SK-MEL-5 (cell line): ENCODE data around the gene IQUB. TPM values are rescaled to one million over a fixed set of nuclear protein-coding genes. Genes with fewer than 3 reads are reported as not detected.
"Not testable (repeated sequence)": the region's sequence is repeated elsewhere in the genome, so short reads cannot be mapped to it uniquely, and the experiment has no call there.

Source experiments
- DNase-seq: peaks from one replicate; pipeline ENCODE4 v3.0.0-alpha.2; 2016; ENCODE audit warnings: low read depth, low spot score
- in situ Hi-C: cut with HindIII; loops from 2 replicates; pipeline ENCODE4 v1.10.0; 2016; ENCODE audit warnings: low sequenced_read_pairs, high pct_unique_total_duplicates, low pct_unique_long_range_greater_than_20kb
- total RNA-seq: library from RNA; depleted of rRNA; stranded (reverse); fragments of >200 nt; shearing (Covaris generic); gene quantifications from 2 replicates; pipeline ENCODE4 v1.2.3, GENCODE V29; 2014

Gene IQUB
- total RNA-seq, 1 experiment from 2014 or later, result 0.18 TPM

DNA sequence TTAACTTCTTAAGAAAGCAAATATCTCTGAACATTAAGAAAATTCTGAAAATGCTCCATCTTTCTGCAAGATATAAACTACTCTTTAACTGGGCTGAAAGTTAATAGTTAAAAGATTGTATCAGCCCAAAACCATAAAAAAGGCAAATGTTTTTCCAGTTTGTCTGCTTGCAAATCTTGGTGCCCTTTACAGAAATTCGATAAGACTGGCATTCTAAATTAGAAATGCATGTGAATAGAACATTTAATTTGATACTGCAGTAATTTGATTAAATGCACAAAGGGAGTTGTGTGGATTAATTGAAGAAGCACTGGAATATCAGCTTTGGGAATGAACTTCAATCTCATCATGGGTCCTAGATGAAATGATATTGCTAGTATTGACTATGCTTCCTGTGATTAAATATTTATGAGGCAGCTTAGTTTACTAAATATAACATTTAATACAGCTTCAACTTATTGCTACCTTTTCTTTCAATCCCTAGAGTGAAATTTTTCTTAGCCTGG is 78.4 kb downstream of the IQUB start:
- in situ Hi-C loops, result no loop called here
- no peak for DNase-seq

DNA sequence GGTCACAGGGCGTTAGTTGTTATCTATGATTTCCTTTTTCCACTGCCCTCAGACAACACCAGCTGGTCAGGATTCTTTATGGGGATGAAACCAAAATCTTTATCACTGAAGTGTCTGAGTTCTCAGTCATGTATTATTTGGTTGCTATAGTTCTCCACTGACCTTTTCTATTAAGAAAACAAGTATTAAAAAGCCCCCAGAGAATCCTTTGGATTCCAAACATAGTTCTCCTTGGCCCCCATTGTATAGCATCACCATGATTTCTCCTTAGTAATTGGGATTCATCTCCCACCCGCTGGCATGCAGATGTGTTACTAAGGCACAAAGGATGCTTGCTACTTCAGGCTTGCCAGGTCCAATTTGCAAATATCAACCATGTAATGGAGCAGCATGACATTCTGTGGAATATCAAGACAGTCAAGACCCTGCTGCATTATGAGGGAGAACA is 94.3 kb downstream of the IQUB start:
- in situ Hi-C loops, result no loop called here
- no peak for DNase-seq

- DNase-seq, result no peak
- in situ Hi-C loops, result no loop called here
These were observed 95.2 kb downstream of the IQUB start for GRCh38 chr7:123439191-123439590.

DNA sequence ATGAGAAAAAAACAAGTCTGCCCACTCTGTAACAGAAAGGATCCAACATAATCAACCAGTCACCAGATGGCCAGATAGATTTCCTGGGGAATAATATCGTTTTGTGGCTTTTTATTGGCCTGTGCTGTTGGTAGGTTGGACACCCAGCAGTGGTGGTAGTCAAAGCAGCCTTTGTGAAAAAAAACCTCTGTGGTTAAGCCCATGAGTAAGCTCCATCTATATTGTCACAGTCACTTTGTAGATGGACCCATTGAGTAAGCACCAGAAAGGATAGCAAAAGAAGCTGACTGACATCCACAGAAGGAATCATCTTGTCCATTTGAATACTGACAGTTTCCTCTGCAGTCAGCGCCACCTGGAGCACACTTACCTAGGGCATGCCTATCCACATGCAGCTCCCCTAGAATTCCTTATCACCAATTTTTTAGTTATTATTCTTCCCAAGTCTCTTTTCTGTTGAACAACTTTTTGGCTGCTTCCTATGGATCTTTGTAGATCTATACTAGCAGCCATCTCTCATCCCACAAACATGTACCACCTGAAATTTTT is 96.9 kb downstream of the IQUB start:
- DNase-seq, result peak; percentile 71

GRCh38 chr7:123435080-123435700 is 99.2 kb downstream of the IQUB start:
- DNase-seq, result no peak
- in situ Hi-C loops, result no loop called here

More for the DNA sequence above, 96.9 kb downstream of the IQUB start:
- in situ Hi-C loops, result no loop called here

DNA sequence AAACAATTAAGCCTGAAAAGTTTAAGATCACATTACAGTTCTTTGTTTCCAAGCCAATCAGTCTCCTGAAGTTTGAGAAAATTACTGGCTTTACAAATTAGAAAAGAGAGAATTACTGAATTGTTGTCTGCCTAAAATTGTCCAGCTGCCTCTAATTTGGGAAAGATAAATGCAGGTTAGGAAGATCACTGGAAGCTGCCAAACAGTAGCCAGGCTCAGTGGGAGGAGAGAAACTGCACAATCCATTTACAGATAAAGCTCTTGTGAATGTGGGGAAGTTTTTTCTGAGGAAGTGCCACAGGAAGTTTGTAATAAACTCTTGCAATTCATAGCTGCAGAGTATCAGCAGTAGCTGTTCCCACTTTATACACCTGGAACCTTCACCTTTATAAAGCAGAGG is 100.7 kb downstream of the IQUB start:
- in situ Hi-C loops, result no loop called here
- DNase-seq, result no peak

- DNase-seq, result no peak
- in situ Hi-C loops, result no loop called here
These were observed 101.8 kb downstream of the IQUB start for GRCh38 chr7:123432601-123433000.

GRCh38 chr7:123431075-123431614 is 103.2 kb downstream of the IQUB start:
- in situ Hi-C loops, result no loop called here
- no peak for DNase-seq

DNA sequence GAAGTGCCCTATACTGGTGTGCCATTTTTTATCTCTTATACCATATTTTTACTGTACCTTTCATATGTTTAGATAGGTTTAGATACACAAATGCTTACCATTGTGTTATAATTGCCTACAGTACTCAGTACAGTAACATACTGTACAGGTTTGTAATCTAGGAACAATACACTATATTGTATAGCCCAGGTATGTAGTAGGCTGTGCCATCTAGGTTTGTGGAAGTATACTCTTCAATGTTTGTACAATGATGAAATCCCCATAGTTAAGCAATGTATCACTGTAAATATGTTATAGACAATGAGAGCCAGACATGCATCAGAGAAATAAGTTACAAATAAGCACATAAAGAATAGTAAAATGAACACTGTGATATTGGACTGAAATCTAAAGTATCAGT is 109.1 kb downstream of the IQUB start:
- DNase-seq, result no peak
- in situ Hi-C loops, result no loop called here

DNA sequence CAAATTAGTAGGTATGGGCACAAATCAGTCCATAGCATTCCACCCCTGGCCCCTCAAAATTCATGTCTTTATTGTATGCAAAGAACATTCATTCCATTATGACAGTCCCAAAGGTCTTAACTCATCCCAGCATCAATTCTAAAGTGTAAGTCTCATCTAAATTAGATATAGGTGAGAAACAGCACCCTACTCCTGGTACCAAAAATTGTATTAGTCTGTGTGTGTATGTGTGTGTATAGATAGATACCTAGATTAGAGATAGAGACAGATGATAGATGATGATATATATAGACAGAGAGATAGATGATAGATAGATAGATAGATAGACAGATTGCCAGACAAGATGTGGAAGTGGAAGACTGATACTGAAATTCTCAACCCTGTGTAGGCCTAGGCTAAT is 109.9 kb downstream of the IQUB start:
- in situ Hi-C loops, result no loop called here
- DNase-seq, result no peak

- in situ Hi-C loops, result no loop called here
- DNase-seq, result no peak
These were observed 110.8 kb downstream of the IQUB start for GRCh38 chr7:123423622-123424021.

GRCh38 chr7:123417580-123417979 is 116.8 kb downstream of the IQUB start:
- in situ Hi-C loops, result no loop called here

DNA sequence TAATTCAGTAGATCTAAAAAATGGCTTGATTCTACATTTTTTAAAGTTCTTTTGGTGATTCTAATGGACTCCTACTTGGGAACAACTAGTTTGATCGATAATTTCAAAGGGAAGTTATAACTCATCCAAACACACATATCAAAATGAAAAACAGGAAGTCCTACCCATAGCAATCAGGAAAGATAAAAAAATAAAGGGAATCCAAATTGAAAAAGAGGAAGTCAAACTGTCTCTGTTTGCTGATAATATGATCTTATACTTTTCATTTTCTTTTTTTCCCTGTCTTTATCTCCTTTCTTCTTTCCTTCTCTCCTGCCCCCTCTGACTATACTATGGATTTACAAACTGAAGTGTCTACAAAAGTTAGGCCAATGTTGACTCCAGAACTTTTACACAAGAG is 118.8 kb downstream of the IQUB start:
- in situ Hi-C loops, result no loop called here
- DNase-seq, result no peak

More at GRCh38 chr7:123417580-123417979, 116.8 kb downstream of the IQUB start:
- no peak for DNase-seq

- DNase-seq, result peak; percentile 21
- in situ Hi-C loops, result no loop called here
These were observed 124.0 kb downstream of the IQUB start for GRCh38 chr7:123410273-123410904.

- in situ Hi-C loops, result not testable (repeated sequence)
These were observed 126.4 kb downstream of the IQUB start for GRCh38 chr7:123407951-123408350.

More at GRCh38 chr7:123407951-123408350, 126.4 kb downstream of the IQUB start:
- DNase-seq, result not testable (repeated sequence)
